Ovary (tissue), 9 donors: ENCODE results near the gene TSEN15. TPM values are rescaled to one million over a fixed set of nuclear protein-coding genes. Genes with fewer than 3 reads are reported as not detected.

Source experiments
- DNase-seq, 5 donors: peaks; one replicate each; pipeline ENCODE4 v3.0.0-alpha.2; 2019 to 2020
- H3K27ac ChIP-seq, 2 donors: fragments of 200-600 bp; one replicate each; pipeline versions ENCODE4 v1.5.1 to v1.8.0; 2019 to 2022
- H3K27me3 ChIP-seq: fragments of 200-600 bp; one replicate; pipeline ENCODE4 v1.8.0; 2022
- H3K36me3 ChIP-seq: fragments of 200-600 bp; sonication (generic); one replicate; pipeline ENCODE4 v1.5.1; 2019
- H3K4me1 ChIP-seq: one replicate; pipeline ENCODE4 v1.8.1; 2013; ENCODE audit warnings: mild to moderate bottlenecking, moderate library complexity; ENCODE audit not compliant: insufficient read depth
- H3K4me3 ChIP-seq: fragments of 200-600 bp; sonication (generic); one replicate; pipeline ENCODE4 v1.5.1; 2017
- H3K9me3 ChIP-seq, 2 donors: fragments of 200-600 bp in 1 of 2; sonication (generic) in 1 of 2; one replicate each; pipeline versions ENCODE4 v1.5.1 to v1.8.1; 2013 to 2019; ENCODE audit warnings: mild to moderate bottlenecking in 1 of 2, moderate library complexity in 1 of 2
- CTCF ChIP-seq, 3 donors: fragments of 450-650 bp in 2 of 3; fragments of 200-600 bp in 1 of 3; IDR thresholded peaks; one replicate each; pipeline versions ENCODE4 v1.5.1 to v1.8.0; 2016 to 2022; ENCODE audit warnings: antibody characterized with exemption in 3 of 3, mild to moderate bottlenecking in 1 of 3
- EP300 ChIP-seq: sonication (generic); formaldehyde crosslinking; IDR thresholded peaks from one replicate; pipeline ENCODE4 v1.6.1; 2017; ENCODE audit warnings: antibody characterized with exemption
- POLR2A ChIP-seq: fragments of 450-650 bp; IDR thresholded peaks from one replicate; pipeline ENCODE4 v1.6.1; 2017; ENCODE audit warnings: antibody characterized with exemption, mild to moderate bottlenecking, moderate library complexity
- WGBS, 3 donors: extraction: QIAGEN DNeasy Blood & Tissue Kit in 1 of 3; methylation state at CpG; one replicate each; pipeline versions ENCODE4 v1.1.5 to v1.1.7; 2013 to 2017; 5-methylcytosine and 5-hydroxymethylcytosine counted together
- intact Hi-C, 4 donors: fragments of 100-400 bp; cut with DNase I; formaldehyde crosslinking; loops; one replicate each; pipeline versions ENCODE4 v1.11.0 to v1.15.1; 2022 to 2023
- polyA plus RNA-seq, 2 donors: library from polyadenylated mRNA; stranded (reverse); fragments of 200-250 nt in 1 of 2; fragments of 350-450 nt in 1 of 2; fragmentation: Illumina TruSeq in 1 of 2; extraction: RNeasy Lipid Tissue Mini Kit (QIAGEN cat#74804) in 1 of 2; gene quantifications; one replicate each; pipeline ENCODE4 v1.2.3, GENCODE V29; 2013 to 2014
- total RNA-seq, 7 donors: library from RNA; depleted of rRNA in 2 of 7; stranded (reverse); fragments of >200 nt in 2 of 7; fragmentation: NEBNext Ultra II Directional in 3 of 7; extraction: Animal tissue kit (Norgen Biotek cat#: 25700) in 3 of 7; gene quantifications; one replicate each; pipeline versions ENCODE4 v1.1.0 to v1.2.4, GENCODE V29; 2016 to 2023
- donor health status: DM: no; HTN: no; CAD: no; lungs with moderate emphysema.
- donor health status: DM: no; HTN: no; CAD: no.
- donor health status: Bipolar disorder and iron deficiency.
- donor health status: DM: yes; HTN: yes; CAD: no.
- donor health status: DM: no; HTN: no; CAD: no.
- donor health status: DM: yes; HTN: yes; CAD: no.

The TSEN15 gene
- total and polyA plus RNA-seq, 9 donors, result 12.7 to 54.1 (median 18.2) TPM

GRCh38 chr1:184010788-184011187, 40.7 kb upstream of the TSEN15 start:
- intact Hi-C loops, result no loop called here
- DNase-seq, result no peak
- no peaks in the 10 kb centered on the region for H3K36me3 ChIP-seq
- no peaks in the 10 kb centered on the region for H3K4me1 ChIP-seq
- H3K27ac ChIP-seq, result no peak overlapping the region
- no peak overlapping the region for H3K4me3 ChIP-seq
- TF ChIP-seq EP300 (no peak), CTCF (IDR thresholded peaks at IDR 0.05) (no peak), POLR2A (no peak)
- WGBS, 3 donors, result 67 to 97% (median 71%) methylated on average over 2 of the region's 2 CpGs
- no peaks in the 10 kb centered on the region for H3K9me3 ChIP-seq
- H3K27me3 ChIP-seq, result no peaks in the 10 kb centered on the region

DNA sequence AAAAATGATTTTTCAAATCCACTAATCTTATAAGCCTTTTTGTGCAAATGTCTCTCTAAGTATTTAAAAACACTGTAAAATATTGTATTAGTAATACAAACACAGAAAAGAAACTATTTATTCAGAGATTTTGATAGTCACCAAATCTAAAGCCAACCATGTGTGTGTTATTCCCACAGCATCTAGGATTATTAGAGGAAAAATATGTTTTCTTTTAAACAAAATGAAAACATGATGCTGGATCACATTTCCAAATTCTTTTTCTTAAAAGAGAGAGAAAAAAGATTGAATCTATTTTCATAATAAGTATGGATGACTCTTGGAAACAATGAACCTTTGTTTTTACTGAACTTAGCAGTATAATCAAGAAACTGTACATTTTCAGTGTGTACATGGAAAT, 39.3 kb upstream of the TSEN15 start:
- H3K36me3 ChIP-seq, result no peaks in the 10 kb centered on the region
- intact Hi-C loops, result no loop called here
- TF ChIP-seq POLR2A (no peak), CTCF (IDR thresholded peaks at IDR 0.05) (no peak), EP300 (no peak)

DNA sequence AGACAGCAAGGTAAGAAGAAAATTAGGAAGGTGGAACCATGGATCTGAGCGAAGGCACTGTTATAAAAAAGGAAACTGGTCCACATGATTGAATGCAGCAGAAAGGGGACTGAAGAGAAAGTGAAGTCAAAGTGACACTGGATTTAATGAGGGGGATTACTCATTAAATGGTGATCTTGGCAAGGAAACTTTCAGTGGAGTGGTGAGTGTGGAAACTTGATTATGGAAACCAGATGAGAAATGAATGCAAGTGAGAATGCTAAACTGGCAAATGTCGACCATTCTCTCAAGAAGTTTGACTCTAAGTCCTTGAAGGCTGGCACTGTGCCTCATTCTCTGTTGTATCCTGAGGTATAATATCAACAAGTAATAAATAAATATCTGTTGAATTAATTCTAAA, 37.3 kb upstream of the TSEN15 start:
- Histone ChIP-seq H3K4me3 (no peak overlapping the region), H3K27me3 (no peaks in the 10 kb centered on the region), H3K9me3 (no peaks in the 10 kb centered on the region), H3K27ac (no peak overlapping the region), H3K36me3 (no peaks in the 10 kb centered on the region), H3K4me1 (no peaks in the 10 kb centered on the region)
- 92 to 96% (median 93%) methylated on average over 2 of the region's 2 CpGs for WGBS, 3 donors
- intact Hi-C loops, result no loop called here
- no peak for DNase-seq
- TF ChIP-seq POLR2A (no peak), EP300 (no peak), CTCF (IDR thresholded peaks at IDR 0.05) (no peak)

More for the DNA sequence above, 39.3 kb upstream of the TSEN15 start:
- H3K9me3 ChIP-seq, result no peaks in the 10 kb centered on the region
- no peak overlapping the region for H3K27ac ChIP-seq
- no peaks in the 10 kb centered on the region for H3K27me3 ChIP-seq
- H3K4me3 ChIP-seq, result no peak overlapping the region
- H3K4me1 ChIP-seq, result no peaks in the 10 kb centered on the region
- no peak for DNase-seq

DNA sequence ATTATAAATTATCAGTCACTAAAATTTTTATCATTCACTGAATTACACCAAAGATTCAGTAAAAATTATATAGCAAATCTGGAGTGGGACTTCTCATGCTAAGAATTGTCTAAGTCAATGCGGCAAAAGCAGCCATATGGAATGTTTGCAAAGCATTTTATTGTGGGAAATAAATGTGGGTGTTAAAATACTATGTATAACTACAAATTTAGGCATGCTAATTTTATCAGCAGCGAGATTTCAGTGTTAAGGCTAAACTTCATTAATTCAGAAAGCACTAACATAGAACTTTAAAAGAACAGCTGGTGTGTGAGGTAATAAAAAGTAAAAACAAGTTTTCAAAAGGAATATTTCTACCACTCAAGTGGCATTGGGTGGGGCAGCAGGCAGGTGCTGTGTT, 35.4 kb upstream of the TSEN15 start:
- no peaks in the 10 kb centered on the region for H3K4me1 ChIP-seq
- DNase-seq, result no peak
- no peaks in the 10 kb centered on the region for H3K9me3 ChIP-seq
- no peak for TF ChIP-seq EP300
- no peak for TF ChIP-seq CTCF (IDR thresholded peaks at IDR 0.05)
- TF ChIP-seq POLR2A, result no peak
- intact Hi-C loops, result no loop called here
- H3K36me3 ChIP-seq, result no peaks in the 10 kb centered on the region
- H3K27me3 ChIP-seq, result no peaks in the 10 kb centered on the region
- WGBS, 3 donors, result 88 to 96% (median 95%) methylated on average over 2 of the region's 2 CpGs
- no peak overlapping the region for H3K27ac ChIP-seq
- H3K4me3 ChIP-seq, result no peak overlapping the region

DNA sequence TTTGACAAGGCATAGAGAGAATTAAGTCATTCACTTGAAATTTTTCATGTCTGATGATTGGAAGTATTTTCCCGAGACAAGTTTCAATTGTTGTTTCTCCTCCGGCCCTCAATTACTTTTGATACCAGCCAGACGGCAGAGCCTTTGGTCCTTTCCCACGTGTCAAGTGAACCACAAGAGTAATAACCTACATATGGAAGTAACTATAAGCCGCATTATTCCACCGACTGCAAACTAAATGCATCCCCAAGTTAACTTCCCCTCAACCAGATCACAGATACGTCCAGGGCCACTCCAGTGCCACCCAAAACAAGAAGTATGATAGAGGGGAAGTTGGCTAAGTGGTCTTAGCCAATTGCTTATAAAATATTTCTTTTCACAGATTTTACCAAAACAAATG, 34.2 kb upstream of the TSEN15 start:
- Histone ChIP-seq H3K4me3 (no peak overlapping the region), H3K27ac (no peak overlapping the region), H3K27me3 (no peaks in the 10 kb centered on the region), H3K4me1 (no peaks in the 10 kb centered on the region), H3K36me3 (no peaks in the 10 kb centered on the region), H3K9me3 (no peaks in the 10 kb centered on the region)
- intact Hi-C loops, result no loop called here
- DNase-seq, result no peak
- 92 to 94% (median 92%) methylated on average over 7 of the region's 7 CpGs for WGBS, 3 donors
- TF ChIP-seq POLR2A (no peak), EP300 (no peak), CTCF (IDR thresholded peaks at IDR 0.05) (no peak)
